GM19397 (cell line): ENCODE results near the gene ARHGAP24.
A peak's percentile ranks its signal among the peaks of the same experiment; 100 is the strongest.

Source experiments
- ATAC-seq: cut with Tn5 transposase; IDR thresholded peaks from one replicate; pipeline ENCODE4 v1.9.1; 2021; ENCODE audit warnings: mild to moderate bottlenecking, moderate library complexity; ENCODE audit not compliant: unreplicated experiment

The ARHGAP24 gene

DNA sequence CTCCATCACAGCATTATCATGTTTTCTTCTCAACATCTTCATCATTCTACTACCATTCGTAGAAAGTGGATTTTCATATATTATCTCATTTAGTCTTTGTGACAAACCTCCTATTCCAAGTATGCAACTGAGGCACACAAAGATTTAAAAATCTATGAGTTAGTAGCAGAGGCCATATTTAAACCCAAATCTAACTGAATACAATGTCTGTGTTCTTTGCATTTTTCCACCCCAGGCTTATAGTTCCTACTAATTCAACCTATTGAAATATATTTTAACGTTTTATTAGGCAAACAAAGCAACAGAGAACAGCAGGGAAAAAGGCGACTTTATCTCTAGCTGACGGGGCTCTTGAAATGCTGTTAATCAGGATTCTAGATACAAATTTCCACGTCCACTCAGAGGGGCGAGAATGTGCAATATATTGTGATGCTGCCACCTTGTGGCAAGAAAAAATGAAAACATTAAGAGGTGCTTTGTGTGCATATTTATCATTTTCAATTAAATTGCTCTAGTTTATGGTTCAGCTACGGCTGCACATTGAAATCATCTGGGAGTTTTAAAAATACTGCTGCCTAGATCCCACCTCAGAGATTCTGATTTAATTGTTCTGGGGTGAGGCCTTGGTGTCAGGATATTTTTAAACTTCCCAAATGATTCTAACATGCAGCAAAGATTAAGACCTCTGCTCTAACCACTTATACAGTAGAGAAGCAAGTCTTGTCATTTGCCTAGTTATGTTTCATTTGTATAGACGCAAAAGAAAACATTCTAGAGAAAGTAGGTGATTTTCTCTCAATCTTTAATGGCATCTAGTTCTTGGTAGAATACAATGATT lies 569.0 kb downstream of the ARHGAP24 start:
- peak; percentile 61 for ATAC-seq

DNA sequence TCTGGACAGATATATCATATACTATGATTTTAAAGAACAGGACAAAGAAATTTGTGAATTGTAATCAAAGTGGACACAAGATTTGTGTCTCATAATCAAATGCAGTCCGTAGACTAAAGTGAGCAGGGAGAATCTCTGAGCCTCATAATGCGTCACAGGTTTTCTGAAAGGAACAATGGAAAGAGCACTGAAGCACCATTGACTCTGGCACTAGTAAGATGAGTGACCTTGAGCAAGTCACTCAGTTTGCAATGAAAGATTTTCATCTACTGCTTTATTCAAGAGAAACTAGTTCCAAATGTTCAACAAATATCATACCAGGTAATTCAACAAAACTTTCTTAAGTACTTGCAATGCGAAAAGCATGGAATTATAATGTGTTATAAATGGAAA lies 569.6 kb downstream of the ARHGAP24 start:
- ATAC-seq: no peak

DNA sequence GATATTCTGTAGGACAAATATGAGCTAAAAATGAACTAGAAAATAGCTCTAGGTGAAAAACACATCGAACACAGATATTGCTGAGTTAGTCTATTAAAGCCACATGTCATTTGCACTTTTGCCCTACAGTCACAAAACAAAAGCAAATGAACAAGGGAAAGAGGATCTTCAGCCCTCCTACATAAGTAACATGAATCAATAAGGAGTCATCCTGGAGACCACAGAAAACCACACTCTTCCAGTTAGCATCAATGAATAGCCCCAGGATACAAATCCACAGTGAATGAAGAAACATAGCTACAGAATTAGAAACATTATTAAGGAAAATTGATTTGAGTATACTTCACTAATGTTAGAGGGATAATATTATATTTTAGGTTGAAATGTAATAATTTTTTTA lies 573.5 kb downstream of the ARHGAP24 start:
- no peak for ATAC-seq

DNA sequence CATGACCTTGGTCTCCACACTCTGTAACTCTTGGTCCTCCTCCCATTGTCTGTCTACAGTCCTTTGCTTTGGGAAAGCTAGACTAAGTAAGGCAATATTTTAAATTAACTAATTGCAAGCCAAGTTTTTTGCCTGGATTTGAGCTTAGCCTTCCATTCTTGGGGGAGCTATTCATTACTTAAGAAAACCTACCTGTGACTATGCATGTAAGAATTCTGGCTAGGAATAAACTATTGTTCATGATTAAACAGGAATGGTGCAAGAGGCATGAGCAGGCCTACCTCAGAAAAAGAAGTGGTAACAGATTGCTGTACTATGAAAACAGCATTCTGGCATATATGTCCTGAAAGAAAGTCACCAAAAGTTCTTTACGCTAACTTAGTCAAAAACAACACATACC lies 575.5 kb downstream of the ARHGAP24 start:
- ATAC-seq: no peak
